ENCODE results near the gene DNAH10. TPM values are rescaled to one million over a fixed set of nuclear protein-coding genes. Genes with fewer than 3 reads are reported as not detected.

DNAH10 gene
- total RNA-seq, 1 donor from 2014 or later, result not detected

GRCh38 chr12:123937707-123938591 is 175.8 kb downstream of the DNAH10 start:
- Histone ChIP-seq H3K4me3 (no peak overlapping the region), H3K4me1 (no peaks in the 10 kb centered on the region), H3K27ac (replicated peaks) (no peak overlapping the region), H3K9me3 (replicated peaks) (peaks cover 4% of the 10 kb centered on the region), H3K36me3 (peaks cover 58% of the 10 kb centered on the region), H3K27me3 (ENCODE audit: low read depth) (no peaks in the 10 kb centered on the region)
- TF ChIP-seq, protein P1, sequence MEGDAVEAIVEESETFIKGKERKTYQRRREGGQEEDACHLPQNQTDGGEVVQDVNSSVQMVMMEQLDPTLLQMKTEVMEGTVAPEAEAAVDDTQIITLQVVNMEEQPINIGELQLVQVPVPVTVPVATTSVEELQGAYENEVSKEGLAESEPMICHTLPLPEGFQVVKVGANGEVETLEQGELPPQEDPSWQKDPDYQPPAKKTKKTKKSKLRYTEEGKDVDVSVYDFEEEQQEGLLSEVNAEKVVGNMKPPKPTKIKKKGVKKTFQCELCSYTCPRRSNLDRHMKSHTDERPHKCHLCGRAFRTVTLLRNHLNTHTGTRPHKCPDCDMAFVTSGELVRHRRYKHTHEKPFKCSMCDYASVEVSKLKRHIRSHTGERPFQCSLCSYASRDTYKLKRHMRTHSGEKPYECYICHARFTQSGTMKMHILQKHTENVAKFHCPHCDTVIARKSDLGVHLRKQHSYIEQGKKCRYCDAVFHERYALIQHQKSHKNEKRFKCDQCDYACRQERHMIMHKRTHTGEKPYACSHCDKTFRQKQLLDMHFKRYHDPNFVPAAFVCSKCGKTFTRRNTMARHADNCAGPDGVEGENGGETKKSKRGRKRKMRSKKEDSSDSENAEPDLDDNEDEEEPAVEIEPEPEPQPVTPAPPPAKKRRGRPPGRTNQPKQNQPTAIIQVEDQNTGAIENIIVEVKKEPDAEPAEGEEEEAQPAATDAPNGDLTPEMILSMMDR (IDR thresholded peaks at IDR 0.05; ENCODE audit: borderline replicate concordance), result no peak
- no peak for DNase-seq
- intact Hi-C loops (cut with micrococcal nuclease), result no loop called here

DNA sequence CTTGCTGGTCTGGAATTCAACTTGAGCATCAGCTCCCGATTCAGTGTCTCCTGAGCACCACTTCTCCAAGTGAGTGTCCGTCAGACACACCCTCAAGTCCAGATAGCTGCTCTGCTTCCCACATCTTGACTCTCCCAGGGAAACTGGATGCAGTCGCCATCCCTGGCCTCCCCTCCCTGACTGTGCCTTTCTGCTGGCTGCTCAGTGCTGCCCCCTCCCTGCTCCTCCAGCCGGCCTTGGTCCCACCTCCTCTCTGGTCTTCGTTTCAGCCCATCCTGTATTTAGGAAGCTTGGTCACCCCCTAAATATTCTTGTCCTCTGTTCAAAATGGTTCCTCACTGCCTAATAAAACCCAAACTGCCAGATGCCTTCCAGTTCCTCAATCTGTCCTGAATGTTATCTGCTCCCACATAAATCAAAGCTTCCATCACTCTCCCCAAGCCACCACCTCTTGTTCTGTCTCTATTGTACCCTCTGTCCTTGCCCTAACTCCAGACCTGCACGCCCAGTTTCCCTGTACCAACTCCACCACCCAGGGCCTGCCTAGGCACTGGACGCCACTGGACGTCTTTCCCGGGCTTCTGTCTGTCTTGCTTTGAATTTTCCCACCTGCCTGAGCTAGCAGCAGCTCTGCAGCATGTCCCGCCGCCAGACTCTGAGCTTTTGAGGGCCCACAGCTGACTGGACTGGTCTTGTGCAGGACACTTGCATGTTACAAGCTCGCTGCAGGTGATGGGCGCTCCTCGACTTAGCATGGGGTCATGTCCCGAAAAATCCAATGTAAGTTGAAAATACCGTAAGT is 176.8 kb downstream of the DNAH10 start:
- H3K4me3 ChIP-seq, result no peak overlapping the region
- H3K36me3 ChIP-seq, result peaks cover 66% of the 10 kb centered on the region
- no peak overlapping the region for H3K27ac ChIP-seq (replicated peaks)
- peaks cover 4% of the 10 kb centered on the region for H3K9me3 ChIP-seq (replicated peaks)
- TF ChIP-seq, protein P1 (IDR thresholded peaks at IDR 0.05; ENCODE audit: borderline replicate concordance), result peak; percentile 38
- no peaks in the 10 kb centered on the region for H3K4me1 ChIP-seq
- no peak for DNase-seq
- H3K27me3 ChIP-seq (ENCODE audit: low read depth), result no peaks in the 10 kb centered on the region
- intact Hi-C loops (cut with micrococcal nuclease), result no loop called here

GRCh38 chr12:123939716-123940626 is 177.9 kb downstream of the DNAH10 start:
- DNase-seq, result no peak
- no peaks in the 10 kb centered on the region for H3K27me3 ChIP-seq (ENCODE audit: low read depth)
- no peak overlapping the region for H3K27ac ChIP-seq (replicated peaks)
- H3K4me3 ChIP-seq, result no peak overlapping the region
- TF ChIP-seq, protein P1 (IDR thresholded peaks at IDR 0.05; ENCODE audit: borderline replicate concordance), result no peak
- H3K4me1 ChIP-seq, result no peaks in the 10 kb centered on the region
- H3K36me3 ChIP-seq, result peaks cover 77% of the 10 kb centered on the region
- H3K9me3 ChIP-seq (replicated peaks), result peaks cover 4% of the 10 kb centered on the region
- intact Hi-C loops (cut with micrococcal nuclease), result no loop called here

GRCh38 chr12:123940627-123940966 is 178.5 kb downstream of the DNAH10 start:
- no peak overlapping the region for H3K27ac ChIP-seq (replicated peaks)
- no peaks in the 10 kb centered on the region for H3K27me3 ChIP-seq (ENCODE audit: low read depth)
- TF ChIP-seq, protein P1 (IDR thresholded peaks at IDR 0.05; ENCODE audit: borderline replicate concordance), result no peak
- H3K9me3 ChIP-seq (replicated peaks), result peaks cover 4% of the 10 kb centered on the region
- no peaks in the 10 kb centered on the region for H3K4me1 ChIP-seq
- no peak for DNase-seq
- no peak overlapping the region for H3K4me3 ChIP-seq
- intact Hi-C loops (cut with micrococcal nuclease), result no loop called here
- H3K36me3 ChIP-seq, result peaks cover 83% of the 10 kb centered on the region

DNA sequence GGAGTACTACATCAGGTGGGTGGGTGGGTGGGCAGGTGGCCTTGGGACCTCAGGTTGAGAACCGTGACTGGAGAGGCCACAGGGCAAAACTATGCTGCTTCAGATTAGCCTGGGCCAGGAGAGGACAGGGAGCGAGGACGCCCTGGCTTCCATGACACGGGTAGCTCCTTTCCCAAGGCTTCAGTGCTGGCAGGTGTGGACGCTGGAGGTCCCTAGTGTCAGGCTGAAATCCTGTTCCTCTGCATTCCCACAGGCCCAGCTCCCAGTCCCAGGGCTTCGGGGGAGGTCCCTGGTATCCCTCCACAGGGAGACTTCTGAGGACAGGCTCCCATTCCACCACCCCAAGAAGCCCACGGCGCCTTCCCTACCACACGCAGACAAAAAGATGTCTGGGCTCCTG is 178.9 kb downstream of the DNAH10 start:
- TF ChIP-seq, protein P1 (IDR thresholded peaks at IDR 0.05; ENCODE audit: borderline replicate concordance), result no peak
- H3K9me3 ChIP-seq (replicated peaks), result peaks cover 4% of the 10 kb centered on the region
- intact Hi-C loops (cut with micrococcal nuclease), result no loop called here
- H3K27ac ChIP-seq (replicated peaks), result no peak overlapping the region
- DNase-seq, result no peak
- peaks cover 2% of the 10 kb centered on the region for H3K4me1 ChIP-seq
- no peak overlapping the region for H3K4me3 ChIP-seq
- peaks cover 79% of the 10 kb centered on the region for H3K36me3 ChIP-seq
- H3K27me3 ChIP-seq (ENCODE audit: low read depth), result no peaks in the 10 kb centered on the region
